HEK293T (cell line): ENCODE measurements around the gene LAMB1.

Experiments
- ARNT ChIP-seq: fragments of 450-650 bp; IDR thresholded peaks from 2 replicates; pipeline ENCODE4 v1.6.1; 2017; ENCODE audit warnings: mild to moderate bottlenecking
- ELF4 ChIP-seq: fragments of 450-650 bp; IDR thresholded peaks from 2 replicates; pipeline ENCODE4 v1.6.1; 2017; ENCODE audit warnings: antibody characterized with exemption
- FOXK2 ChIP-seq: fragments of 450-650 bp; IDR thresholded peaks from 2 replicates; pipeline ENCODE4 v1.6.1; 2016; ENCODE audit warnings: mild to moderate bottlenecking
- SP1 ChIP-seq: fragments of 450-650 bp; IDR thresholded peaks from 2 replicates; pipeline ENCODE4 v1.6.1; 2017
- SUZ12 ChIP-seq: fragments of 450-650 bp; IDR thresholded peaks from 2 replicates; pipeline ENCODE4 v1.6.1; 2016; ENCODE audit warnings: mild to moderate bottlenecking
- TARDBP ChIP-seq: fragments of 450-650 bp; IDR thresholded peaks from 2 replicates; pipeline ENCODE4 v1.6.1; 2016
- ZNF384 ChIP-seq: fragments of 450-650 bp; IDR thresholded peaks from 2 replicates; pipeline ENCODE4 v1.6.1; 2016

DNA sequence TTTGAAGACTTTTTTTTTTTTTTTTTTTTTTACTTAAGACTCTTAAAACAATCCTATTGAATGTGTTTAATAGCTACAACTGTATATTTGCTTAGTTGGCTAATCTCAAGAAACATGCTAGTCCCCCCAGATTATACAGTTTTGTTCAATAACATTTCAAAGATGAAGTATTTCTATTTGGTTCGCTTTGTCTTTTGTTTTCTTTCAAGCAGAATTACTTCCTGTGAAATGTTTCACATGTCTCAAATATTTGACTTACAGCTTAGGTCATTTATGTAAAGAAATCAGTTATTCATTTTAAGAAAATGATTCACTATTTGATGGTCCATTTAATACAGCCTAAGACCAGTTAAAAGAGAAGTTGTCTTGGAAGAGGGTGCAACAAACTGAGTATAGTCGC lies 12.8 kb upstream of the LAMB1 start:
- TF ChIP-seq ELF4: no peak
- TF ChIP-seq ZNF384: no peak
- TF ChIP-seq TARDBP: no peak
- no peak for TF ChIP-seq ARNT
- TF ChIP-seq FOXK2: no peak
- no peak for TF ChIP-seq SUZ12
- no peak for TF ChIP-seq SP1
